Stimulated activated CD4-positive, alpha-beta T cell treated with anti-CD3 and anti-CD28 coated beads, Interleukin-4, amount 100 ng/mL, for 4 hours (primary cell): ENCODE measurements around the gene RHOC.
A peak's percentile ranks its signal among the peaks of the same experiment; 100 is the strongest.
"Not testable (repeated sequence)": the region's sequence is repeated elsewhere in the genome, so short reads cannot be mapped to it uniquely, and the experiment has no call there.

Experiments used
- DNase-seq, 2 experiments: peaks; one replicate each; pipeline ENCODE4 v3.0.0-alpha.2; 2020

RHOC gene

DNA sequence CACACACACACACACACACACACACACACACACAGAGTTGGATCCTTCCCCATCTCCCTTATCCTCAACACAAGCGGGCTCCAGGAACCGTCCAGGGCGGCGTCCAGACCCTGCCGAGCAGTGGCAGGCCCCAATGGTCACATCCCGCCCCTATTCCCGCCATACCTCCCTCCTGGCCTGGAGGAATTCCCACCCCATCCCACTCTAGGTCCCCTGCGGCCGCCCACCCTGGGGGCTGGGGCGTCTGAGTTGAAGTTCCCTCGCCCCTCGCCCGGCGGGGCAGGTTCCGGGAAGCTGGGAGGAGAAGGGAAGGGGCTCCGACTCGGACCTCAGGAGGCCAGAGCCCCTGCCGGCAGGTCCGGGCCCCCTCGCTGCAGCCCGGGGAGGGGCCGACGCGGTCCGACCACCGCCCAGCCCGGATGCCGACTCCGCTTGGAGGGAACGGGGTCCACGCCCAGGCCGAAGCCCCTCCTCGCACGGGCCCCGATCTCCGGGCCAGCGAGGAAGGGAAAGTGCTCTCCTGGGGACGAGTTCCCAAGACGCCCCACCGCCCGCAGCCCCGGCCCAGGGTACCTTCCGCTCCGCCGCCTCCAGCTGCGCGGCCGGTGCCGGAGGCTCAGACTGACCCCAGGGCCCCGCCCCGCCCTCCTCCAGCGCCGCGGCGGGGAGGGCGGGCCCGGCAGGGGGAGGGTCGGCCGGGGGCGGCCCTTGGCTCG, at the start of gene RHOC:
RHOC (minus strand) TSS at position 623 of the 716 bp plus-strand sequence. CDS start 3,328 bp downstream, outside the sequence.
- DNase-seq = no peak

GRCh38 chr1:112754116-112754628, 47.2 kb upstream of the RHOC start:
- DNase-seq = no peak

DNA sequence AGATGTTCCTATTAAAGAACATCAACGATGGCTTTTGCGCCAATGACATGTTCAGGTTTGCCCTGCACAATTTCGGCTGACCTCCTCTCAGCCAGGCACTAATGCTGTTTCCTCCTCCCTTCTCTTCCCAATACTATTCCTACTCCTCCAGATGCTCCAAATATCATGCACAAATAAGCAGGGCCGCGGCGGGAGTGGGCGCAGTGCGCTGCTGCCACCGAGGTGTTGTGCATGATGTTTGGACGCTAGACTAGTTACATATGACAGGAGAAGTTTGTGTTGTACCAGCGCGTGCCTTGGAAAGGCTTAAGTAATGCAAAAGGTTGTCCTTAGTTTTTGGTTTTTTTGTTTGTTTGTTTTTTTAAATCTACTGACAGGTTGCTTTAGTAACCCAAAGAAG, 41.5 kb upstream of the RHOC start:
- no peak for DNase-seq

GRCh38 chr1:112744009-112744578, 37.2 kb upstream of the RHOC start:
- no peak for DNase-seq

DNA sequence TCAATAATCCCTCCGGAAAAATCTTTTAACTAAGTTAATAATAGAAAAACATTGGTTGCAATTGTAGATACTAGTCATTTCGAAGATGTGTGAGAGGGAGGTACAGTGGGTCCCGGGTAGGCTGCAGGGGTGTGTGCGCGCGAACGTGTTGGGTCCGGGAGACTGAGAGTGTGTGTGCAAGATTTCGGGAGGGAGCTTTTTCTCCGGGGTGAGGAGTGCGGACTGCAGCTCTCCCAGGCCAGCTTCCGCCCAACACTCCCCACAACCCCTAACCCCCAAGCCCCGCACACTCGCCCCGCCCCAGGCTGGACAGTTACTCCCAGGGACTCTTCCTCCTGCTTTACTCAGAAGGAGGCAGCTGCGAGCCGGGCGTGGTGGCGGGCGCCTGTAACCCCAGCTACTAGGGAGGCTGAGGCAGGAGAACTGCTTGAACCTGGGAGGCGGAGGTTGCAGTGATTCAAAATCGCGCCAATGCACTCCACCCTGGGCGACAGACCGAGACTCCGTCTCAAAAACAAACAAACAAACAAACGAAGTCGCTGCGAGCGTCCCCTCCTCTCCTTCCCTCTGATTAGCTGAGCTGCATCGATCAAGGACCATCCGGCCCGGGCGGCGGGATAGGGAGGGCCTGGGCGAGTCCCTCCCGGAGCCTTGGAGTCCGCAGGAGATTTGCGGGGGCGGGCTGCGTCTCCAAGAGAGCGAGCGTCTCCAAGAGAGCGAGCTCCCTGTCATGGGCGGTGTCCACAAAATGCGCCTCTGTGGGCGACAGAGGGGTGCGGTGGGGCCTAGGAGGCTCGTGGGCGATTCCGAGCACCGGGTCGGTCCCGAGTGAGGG, 36.5 kb upstream of the RHOC start:
- DNase-seq = no peak

DNA sequence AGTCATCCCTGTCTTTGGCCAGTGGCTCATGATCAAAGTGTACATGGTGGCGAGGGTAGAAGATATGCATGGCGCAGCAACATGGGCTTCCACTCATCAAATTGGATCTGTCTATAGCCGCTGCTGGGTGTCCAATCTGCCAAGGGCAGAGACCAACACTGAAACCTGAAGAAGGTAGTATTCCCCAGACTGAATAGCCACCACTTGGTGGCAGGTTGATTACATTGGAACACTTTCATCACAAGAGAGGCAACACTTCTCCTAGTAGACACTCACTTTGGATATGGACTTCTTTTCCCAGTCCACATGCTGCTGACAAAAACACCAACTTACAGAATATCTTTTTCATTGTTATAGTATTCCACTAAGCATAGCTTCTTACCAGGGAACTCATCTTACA, 30.6 kb upstream of the RHOC start:
- DNase-seq = no peak

- DNase-seq = peak in 1 of 2 experiments; percentile 4
These were observed 28.8 kb upstream of the RHOC start for GRCh38 chr1:112735752-112736151.

DNA sequence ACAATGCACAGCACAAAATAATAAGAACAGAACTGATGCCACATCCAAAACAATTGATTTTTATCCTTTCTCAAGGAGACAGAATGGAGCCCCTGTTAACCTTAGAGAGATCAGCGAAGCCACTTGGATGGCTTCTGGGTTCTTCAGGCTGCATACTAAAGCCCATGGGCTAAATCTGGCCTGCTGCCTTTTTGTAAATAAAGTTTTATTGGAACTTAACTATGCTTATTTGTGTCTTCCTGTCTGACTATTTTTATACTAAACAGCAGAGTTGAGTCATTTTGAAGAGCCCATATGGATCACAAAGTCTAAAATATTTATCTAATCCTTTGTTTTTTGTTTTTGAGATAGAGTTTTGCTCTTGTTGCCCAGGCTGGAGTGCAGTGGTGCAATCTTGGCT, 24.5 kb upstream of the RHOC start:
- no peak for DNase-seq

DNA sequence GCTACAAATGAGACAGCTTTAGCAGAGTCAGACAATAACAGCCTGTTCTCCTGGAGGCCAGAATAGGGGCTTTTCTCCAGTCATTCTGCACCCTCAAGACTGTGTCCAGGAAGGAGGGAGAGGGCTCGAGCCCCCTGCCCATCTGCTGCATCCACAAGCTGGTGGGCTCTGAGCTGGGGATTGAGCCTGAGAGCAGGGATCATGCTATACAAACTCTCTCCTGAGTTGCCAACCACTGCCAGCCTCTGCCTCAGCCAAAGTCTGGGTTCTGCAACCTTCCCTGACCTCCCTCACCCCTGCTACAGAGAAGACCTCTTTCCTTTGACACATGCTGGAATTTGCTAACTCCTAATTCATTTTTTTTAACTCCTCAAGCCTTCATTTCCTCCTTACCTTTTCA, 23.0 kb upstream of the RHOC start:
- DNase-seq = no peak

DNA sequence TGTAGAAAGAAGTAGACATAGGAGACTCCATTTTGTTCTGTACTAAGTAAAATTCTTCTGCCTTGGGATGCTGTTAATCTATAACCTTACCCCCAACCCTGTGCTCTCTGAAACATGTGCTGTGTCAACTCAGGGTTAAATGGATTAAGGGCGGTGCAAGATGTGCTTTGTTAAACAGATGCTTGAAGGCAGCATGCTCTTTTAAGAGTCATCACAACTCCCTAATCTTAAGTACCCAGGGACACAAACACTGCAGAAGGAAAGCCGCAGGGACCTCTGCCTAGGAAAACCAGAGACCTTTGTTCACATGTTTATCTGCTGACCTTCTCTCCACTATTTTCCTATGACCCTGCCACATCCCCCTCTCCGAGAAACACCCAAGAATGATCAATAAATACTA, 22.1 kb upstream of the RHOC start:
- not testable (repeated sequence) for DNase-seq

- not testable (repeated sequence) for DNase-seq
These were observed 21.5 kb upstream of the RHOC start for GRCh38 chr1:112728306-112728971.

DNA sequence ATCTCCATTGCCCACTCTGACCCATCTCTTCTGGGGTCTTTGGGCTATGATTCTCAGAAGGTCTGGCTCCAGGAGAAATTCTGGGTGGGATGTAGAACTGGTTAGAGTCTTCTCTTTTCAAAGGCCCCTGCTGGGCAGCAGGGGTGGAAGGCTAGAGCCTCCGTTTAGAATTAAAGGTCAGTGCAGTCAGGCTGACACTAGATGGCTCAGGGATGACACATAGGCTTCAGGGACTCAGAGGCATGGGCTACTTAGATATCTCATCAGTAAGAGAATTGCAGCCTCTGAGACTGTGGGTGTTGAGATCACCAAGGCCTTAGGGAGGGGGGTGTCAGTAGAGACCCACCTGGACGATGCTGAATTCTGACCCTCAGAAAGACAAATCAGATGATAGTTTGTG, 20.8 kb upstream of the RHOC start:
- DNase-seq = no peak

GRCh38 chr1:112724240-112724639, 17.3 kb upstream of the RHOC start:
- DNase-seq = not testable (repeated sequence)

- no peak for DNase-seq
These were observed 16.5 kb upstream of the RHOC start for GRCh38 chr1:112723511-112723839.

- peak in 1 of 2 experiments; percentile 38 for DNase-seq
These were observed 15.9 kb upstream of the RHOC start for GRCh38 chr1:112722601-112723510.

- no peak for DNase-seq
These were observed 15.1 kb upstream of the RHOC start for GRCh38 chr1:112721966-112722524.

GRCh38 chr1:112721294-112721693, 14.4 kb upstream of the RHOC start:
- not testable (repeated sequence) for DNase-seq

DNA sequence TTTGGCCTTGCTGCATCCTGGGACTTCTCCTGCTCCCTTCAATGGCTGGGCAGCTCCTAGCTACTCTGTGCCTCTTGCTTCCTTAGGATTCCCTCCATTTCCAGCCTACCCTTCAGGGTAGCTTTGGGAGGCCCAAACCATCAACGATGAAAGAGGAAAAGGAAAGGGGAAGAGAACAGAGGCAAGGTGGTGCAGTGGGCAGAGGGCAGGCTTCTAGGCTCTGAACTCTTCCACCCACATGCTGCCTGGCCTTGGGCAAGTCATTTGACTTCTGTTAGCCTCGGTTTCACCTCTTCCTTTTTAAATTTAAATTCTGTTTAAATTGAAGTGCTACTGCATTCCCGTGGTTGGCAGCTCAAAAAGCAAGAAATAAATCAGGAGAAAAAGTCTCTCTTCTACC, 13.9 kb upstream of the RHOC start:
- no peak for DNase-seq

DNA sequence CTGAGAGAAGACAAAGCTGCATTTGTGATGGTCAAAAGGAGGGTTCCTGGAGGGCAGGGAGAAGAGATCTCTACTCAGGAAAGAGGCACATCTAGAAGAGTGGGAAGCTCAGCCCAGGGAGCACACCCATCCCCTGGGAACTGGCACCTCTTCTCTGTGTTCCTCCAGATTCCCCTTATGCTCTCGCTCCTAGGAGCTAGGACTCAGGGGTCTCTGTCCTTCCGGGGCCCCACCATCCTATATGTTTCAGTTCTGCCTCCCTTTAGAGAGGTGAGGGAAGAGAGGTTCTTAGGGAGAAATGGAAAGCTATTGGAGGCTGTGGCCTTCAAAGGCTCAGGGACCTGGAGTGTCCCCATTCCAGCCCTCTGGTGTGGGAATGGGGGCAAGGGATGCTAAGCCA, 12.8 kb upstream of the RHOC start:
- DNase-seq = no peak

DNA sequence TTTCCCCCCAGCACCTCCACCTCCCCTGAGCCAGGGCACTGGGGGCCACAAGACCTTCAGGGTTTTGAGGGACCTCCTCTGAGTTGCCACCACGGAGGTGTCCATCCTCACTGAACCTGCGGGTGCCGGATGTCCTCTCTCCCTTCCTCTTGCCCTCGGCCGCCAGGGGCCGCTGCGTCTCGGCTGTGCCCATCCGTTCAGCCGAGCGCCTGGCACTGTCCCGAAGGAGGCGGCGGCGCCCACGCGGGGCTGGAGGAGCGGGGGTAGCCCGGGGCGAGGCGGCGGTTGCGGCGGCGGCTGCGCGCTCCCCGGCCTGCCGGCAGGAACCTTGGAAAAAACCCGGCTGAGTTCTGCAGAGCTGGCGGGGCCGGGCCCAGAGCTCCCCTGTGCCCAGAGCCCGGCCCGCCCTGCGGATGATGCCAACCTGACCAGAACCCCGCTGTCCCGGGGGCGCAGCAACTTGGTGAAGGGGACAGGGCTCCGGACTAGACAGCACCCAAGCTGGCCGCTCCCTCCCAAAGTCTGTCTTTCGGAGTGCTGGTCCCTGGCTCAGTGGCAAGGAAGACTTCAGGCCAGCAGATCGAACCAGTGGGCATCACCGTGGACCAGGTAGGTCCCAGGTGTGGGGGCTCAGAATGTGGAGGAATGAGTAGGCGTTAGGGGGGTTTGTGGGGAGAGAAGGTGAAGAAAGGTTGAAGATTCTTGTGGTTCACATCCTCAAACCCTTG, 11.9 kb upstream of the RHOC start:
- DNase-seq = peak; percentile 70 to 79

- no peak for DNase-seq
These were observed 10.4 kb upstream of the RHOC start for GRCh38 chr1:112717263-112717873.
